Measurements from ENCODE around the gene APOC3.

Gene APOC3

DNA sequence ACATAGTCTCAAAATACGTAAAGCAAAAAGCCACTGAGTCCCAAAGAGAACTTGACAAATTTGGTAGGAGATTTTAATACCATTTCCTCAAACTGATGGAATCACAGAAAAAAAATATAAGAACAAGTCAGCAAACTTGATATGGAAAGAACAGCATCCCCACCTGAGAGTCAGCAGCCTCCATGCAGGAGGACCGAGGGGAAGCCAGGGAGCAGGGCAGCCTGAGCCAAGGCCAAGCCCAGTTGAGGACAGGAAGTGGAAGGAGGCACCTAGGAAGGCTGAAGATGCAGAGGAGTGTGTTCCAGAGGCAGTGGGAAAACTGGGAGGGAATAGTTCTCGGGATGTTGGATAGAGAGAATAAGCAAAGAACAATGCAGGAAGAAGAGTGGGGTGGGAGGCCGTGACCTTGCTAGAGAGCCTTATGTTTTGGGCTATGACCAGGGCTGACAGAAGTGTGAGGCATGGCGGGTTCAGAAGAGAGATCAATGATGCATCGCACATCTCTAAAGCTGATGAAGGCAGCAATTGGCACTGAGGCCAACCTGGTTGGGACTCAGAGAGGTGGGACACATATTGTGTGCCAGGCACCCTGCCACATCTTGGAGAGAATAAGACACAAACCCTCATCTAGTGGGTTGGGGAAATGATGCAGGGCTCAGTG lies 22.0 kb upstream of the APOC3 start:
- no peak for DNase-seq

GRCh38 chr11:116808262-116809175 lies 21.2 kb upstream of the APOC3 start:
- DNase-seq: no peak

DNA sequence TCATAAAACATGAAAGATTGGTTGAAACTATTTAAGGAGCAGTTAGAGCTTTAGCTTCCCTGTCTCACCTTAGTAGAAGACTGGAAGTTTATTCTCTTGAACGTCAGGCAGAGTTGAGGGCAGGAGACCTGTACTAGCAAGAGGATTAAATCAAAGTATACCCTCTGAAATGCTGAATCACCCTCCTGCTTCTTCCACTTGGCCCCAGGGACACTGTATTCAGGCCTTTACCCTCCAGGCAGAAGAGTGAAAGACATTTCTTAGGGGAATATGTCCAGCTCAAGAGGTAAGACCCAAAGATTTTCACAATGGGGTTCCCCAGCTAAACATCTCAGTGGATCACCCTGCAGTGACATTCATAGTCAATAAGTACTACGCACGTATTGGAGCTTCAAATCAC lies 18.5 kb upstream of the APOC3 start:
- no peak for DNase-seq

GRCh38 chr11:116812109-116812508 lies 17.6 kb upstream of the APOC3 start:
- DNase-seq: no peak

DNA sequence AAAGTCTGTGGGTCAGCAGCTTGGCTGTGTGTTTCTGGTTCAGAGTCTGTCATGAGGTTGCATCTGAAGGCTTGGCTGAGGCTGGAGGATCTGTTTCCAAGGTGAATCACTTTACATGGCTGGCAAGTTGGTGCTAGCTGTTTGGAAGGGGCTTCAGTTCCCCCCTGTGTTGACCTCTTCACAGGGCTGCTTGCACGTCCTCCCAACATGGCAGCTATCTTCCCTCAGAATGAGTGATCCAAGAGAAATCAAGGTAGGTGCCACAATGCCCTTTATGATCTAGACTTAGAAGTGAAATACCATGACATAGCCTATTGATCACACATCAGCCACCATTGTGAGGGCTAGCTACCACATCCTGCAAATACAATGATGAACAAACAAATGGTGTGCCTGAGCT lies 16.5 kb upstream of the APOC3 start:
- DNase-seq: no peak

- DNase-seq: no peak
Observed at GRCh38 chr11:116813781-116814471, 15.8 kb upstream of the APOC3 start.

DNA sequence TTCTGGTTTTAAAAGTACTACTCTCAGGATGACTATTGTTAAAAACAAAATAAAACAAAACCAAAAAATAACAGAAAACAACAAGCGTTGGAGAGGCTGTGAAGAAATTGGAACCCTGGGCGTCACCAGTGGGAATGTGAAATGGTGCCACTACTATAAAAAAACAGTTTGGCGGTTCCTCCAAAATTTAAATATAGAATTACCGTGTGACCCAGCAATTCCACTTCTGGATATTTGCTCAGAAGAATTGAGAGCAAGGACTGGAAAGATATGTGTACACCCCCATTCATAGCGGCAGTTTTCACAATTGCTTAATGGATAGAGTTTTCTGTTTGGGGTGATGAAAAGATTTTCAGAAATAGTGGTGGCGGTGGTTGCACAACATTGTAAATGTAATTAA lies 15.2 kb upstream of the APOC3 start:
- DNase-seq: no peak

DNA sequence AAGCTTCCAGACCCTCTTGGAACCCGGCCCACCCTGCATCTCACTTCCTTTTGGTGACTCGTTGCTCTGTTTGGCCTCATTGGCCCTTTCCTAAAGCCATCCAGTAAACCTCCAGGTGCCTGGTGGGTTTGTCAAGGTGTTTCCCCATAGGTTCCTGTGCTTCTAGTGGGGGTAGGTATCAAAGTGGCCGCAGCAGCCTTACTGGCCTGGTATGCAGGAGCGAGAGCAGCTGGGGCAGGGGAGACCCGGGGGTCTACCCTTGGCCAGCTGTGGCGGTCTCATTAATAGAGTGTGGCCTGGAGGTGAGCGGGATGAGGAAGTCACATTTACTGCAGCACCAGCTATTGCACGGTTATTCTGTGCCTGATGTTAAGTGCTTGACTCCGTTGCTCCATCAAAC lies 10.7 kb upstream of the APOC3 start:
- no peak for DNase-seq

GRCh38 chr11:116821050-116821918 lies 8.4 kb upstream of the APOC3 start:
- DNase-seq: no peak

DNA sequence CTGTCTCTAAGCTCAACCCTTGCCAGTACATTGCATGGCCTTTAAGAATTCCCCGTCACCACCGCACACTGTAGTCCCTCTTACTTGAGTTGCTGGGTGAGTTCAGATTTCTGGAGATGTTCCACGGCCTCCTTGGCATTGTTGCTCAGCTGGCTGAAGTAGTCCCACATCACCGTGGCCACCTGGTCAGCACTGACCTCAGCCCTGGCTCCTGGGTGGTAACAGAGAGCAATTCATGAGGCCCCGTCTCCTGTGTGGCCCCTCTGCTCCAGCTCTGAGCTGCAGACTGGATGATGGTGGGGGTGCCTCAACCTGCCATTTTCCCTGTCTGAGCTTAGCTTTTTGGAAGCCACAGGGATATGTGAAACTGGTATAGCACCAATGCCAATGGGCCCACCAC lies 7.1 kb upstream of the APOC3 start:
- DNase-seq: no peak

GRCh38 chr11:116823031-116823843 lies 6.5 kb upstream of the APOC3 start, which contains the start of gene APOA4:
Gene APOA4, minus strand, starts transcription at chr11:116823304. Its CDS starts 113 bp downstream, at chr11:116823191.
- DNase-seq: no peak

GRCh38 chr11:116825434-116825833 lies 4.3 kb upstream of the APOC3 start:
- DNase-seq: no peak

GRCh38 chr11:116825854-116826750 lies 3.6 kb upstream of the APOC3 start:
- no peak for DNase-seq

- DNase-seq: no peak
Observed at GRCh38 chr11:116826751-116827431, 2.8 kb upstream of the APOC3 start.

- DNase-seq: no peak
Observed at GRCh38 chr11:116827461-116827860, 2.2 kb upstream of the APOC3 start.

- DNase-seq: no peak
Observed at GRCh38 chr11:116828632-116829524, 829 bp upstream of the APOC3 start.

GRCh38 chr11:116830184-116830912 lies 641 bp downstream of the APOC3 start:
- DNase-seq: no peak

DNA sequence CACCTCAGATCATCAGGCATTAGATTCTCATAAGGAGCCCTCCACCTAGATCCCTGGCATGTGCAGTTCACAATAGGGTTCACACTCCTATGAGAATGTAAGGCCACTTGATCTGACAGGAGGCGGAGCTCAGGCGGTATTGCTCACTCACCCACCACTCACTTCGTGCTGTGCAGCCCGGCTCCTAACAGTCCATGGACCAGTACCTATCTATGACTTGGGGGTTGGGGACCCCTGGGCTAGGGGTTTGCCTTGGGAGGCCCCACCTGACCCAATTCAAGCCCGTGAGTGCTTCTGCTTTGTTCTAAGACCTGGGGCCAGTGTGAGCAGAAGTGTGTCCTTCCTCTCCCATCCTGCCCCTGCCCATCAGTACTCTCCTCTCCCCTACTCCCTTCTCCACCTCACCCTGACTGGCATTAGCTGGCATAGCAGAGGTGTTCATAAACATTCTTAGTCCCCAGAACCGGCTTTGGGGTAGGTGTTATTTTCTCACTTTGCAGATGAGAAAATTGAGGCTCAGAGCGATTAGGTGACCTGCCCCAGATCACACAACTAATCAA lies 2.2 kb downstream of the APOC3 start:
- DNase-seq: no peak
